Measurements from ENCODE around the gene SLC8B1.
A peak's percentile ranks its signal among the peaks of the same experiment; 100 is the strongest.

SLC8B1 gene

GRCh38 chr12:113365639-113366395 lies 30.9 kb upstream of the SLC8B1 start:
- Histone ChIP-seq H3K36me3 (ENCODE audit: control insufficient read depth in 4 of 4, insufficient read depth in 4 of 4, low read length in 3 of 4) (no peaks in the 10 kb centered on the region), H3K27ac (ENCODE audit: insufficient read depth in 1 of 2, low read depth in 1 of 2, low read length in 2 of 2, poor library complexity in 1 of 2, severe bottlenecking in 2 of 2) (no peak overlapping the region), H3K4me3 (ENCODE audit: control insufficient read depth in 1 of 7, extremely low read depth in 1 of 7, insufficient read depth in 4 of 7, low read depth in 2 of 7, low read length in 6 of 7) (no peak overlapping the region), H3K9me3 (ENCODE audit: control extremely low read depth in 1 of 5, control insufficient read depth in 4 of 5, insufficient read depth in 2 of 5, low read depth in 1 of 5, low read length in 4 of 5) (no peaks in the 10 kb centered on the region), H3K27me3 (replicated peaks in 2 of 5; ENCODE audit: control insufficient read depth in 4 of 5, insufficient read depth in 5 of 5, low read length in 4 of 5) (no peaks in the 10 kb centered on the region), H3K4me1 (ENCODE audit: control extremely low read depth in 1 of 4, control insufficient read depth in 4 of 4, insufficient read depth in 4 of 4, low read length in 3 of 4) (no peaks in the 10 kb centered on the region)
- POLR2A ChIA-PET = no interaction called here
- DNase-seq = no peak
- CTCF ChIA-PET = interaction anchor here (0.6 kb wide), 1 partner anchor 296 kb away, joined by 3 read pairs; no protein-coding TSS in a partner anchor
- WGBS (ENCODE audit: insufficient coverage) = 93% methylated on average over 4 of the region's 7 CpGs

- Histone ChIP-seq H3K27ac (ENCODE audit: insufficient read depth in 1 of 2, low read depth in 1 of 2, low read length in 2 of 2, poor library complexity in 1 of 2, severe bottlenecking in 2 of 2) (no peak overlapping the region), H3K27me3 (replicated peaks in 2 of 5; ENCODE audit: control insufficient read depth in 4 of 5, insufficient read depth in 5 of 5, low read length in 4 of 5) (no peaks in the 10 kb centered on the region), H3K36me3 (ENCODE audit: control insufficient read depth in 4 of 4, insufficient read depth in 4 of 4, low read length in 3 of 4) (no peaks in the 10 kb centered on the region), H3K4me3 (ENCODE audit: control insufficient read depth in 1 of 7, extremely low read depth in 1 of 7, insufficient read depth in 4 of 7, low read depth in 2 of 7, low read length in 6 of 7) (no peak overlapping the region), H3K9me3 (ENCODE audit: control extremely low read depth in 1 of 5, control insufficient read depth in 4 of 5, insufficient read depth in 2 of 5, low read depth in 1 of 5, low read length in 4 of 5) (no peaks in the 10 kb centered on the region), H3K4me1 (ENCODE audit: control extremely low read depth in 1 of 4, control insufficient read depth in 4 of 4, insufficient read depth in 4 of 4, low read length in 3 of 4) (peaks cover 0 to 2% (median under 1%) of the 10 kb centered on the region in 4 experiments)
- POLR2A ChIA-PET = no interaction called here
- WGBS (ENCODE audit: insufficient coverage) = 100% methylated on average over 4 of the region's 5 CpGs
- DNase-seq = no peak
- CTCF ChIA-PET = no interaction called here
These were observed 29.8 kb upstream of the SLC8B1 start for GRCh38 chr12:113364698-113365097.

- Histone ChIP-seq H3K27me3 (replicated peaks in 2 of 5; ENCODE audit: control insufficient read depth in 4 of 5, insufficient read depth in 5 of 5, low read length in 4 of 5) (no peaks in the 10 kb centered on the region), H3K4me1 (ENCODE audit: control extremely low read depth in 1 of 4, control insufficient read depth in 4 of 4, insufficient read depth in 4 of 4, low read length in 3 of 4) (peaks cover 0 to 16% (median 12%) of the 10 kb centered on the region in 4 experiments), H3K36me3 (ENCODE audit: control insufficient read depth in 4 of 4, insufficient read depth in 4 of 4, low read length in 3 of 4) (no peaks in the 10 kb centered on the region), H3K4me3 (ENCODE audit: control insufficient read depth in 1 of 7, extremely low read depth in 1 of 7, insufficient read depth in 4 of 7, low read depth in 2 of 7, low read length in 6 of 7) (no peak overlapping the region), H3K9me3 (ENCODE audit: control extremely low read depth in 1 of 5, control insufficient read depth in 4 of 5, insufficient read depth in 2 of 5, low read depth in 1 of 5, low read length in 4 of 5) (no peaks in the 10 kb centered on the region), H3K27ac (ENCODE audit: insufficient read depth in 1 of 2, low read depth in 1 of 2, low read length in 2 of 2, poor library complexity in 1 of 2, severe bottlenecking in 2 of 2) (no peak overlapping the region)
- DNase-seq = no peak
- ChIA-PET POLR2A (no interaction called here), CTCF (no interaction called here)
- whole genome bisulfite sequencing (ENCODE audit: insufficient coverage) = 92% methylated on average over 7 of the region's 12 CpGs
These were observed 26.9 kb upstream of the SLC8B1 start for GRCh38 chr12:113361574-113362370.

GRCh38 chr12:113359939-113360748 lies 25.2 kb upstream of the SLC8B1 start:
- Histone ChIP-seq H3K4me1 (ENCODE audit: control extremely low read depth in 1 of 4, control insufficient read depth in 4 of 4, insufficient read depth in 4 of 4, low read length in 3 of 4) (peaks cover 0 to 16% (median 12%) of the 10 kb centered on the region in 4 experiments), H3K36me3 (ENCODE audit: control insufficient read depth in 4 of 4, insufficient read depth in 4 of 4, low read length in 3 of 4) (no peaks in the 10 kb centered on the region), H3K27me3 (replicated peaks in 2 of 5; ENCODE audit: control insufficient read depth in 4 of 5, insufficient read depth in 5 of 5, low read length in 4 of 5) (no peaks in the 10 kb centered on the region), H3K27ac (ENCODE audit: insufficient read depth in 1 of 2, low read depth in 1 of 2, low read length in 2 of 2, poor library complexity in 1 of 2, severe bottlenecking in 2 of 2) (no peak overlapping the region), H3K4me3 (ENCODE audit: control insufficient read depth in 1 of 7, extremely low read depth in 1 of 7, insufficient read depth in 4 of 7, low read depth in 2 of 7, low read length in 6 of 7) (no peak overlapping the region), H3K9me3 (ENCODE audit: control extremely low read depth in 1 of 5, control insufficient read depth in 4 of 5, insufficient read depth in 2 of 5, low read depth in 1 of 5, low read length in 4 of 5) (no peaks in the 10 kb centered on the region)
- DNase-seq = peak in 2 of 3 donors; percentile 42 to 49
- POLR2A ChIA-PET = no interaction called here
- WGBS (ENCODE audit: insufficient coverage) = 62% methylated on average over 8 of the region's 9 CpGs
- CTCF ChIA-PET = no interaction called here

GRCh38 chr12:113359133-113359938 lies 24.4 kb upstream of the SLC8B1 start:
- H3K4me3 ChIP-seq (ENCODE audit: control insufficient read depth in 1 of 7, extremely low read depth in 1 of 7, insufficient read depth in 4 of 7, low read depth in 2 of 7, low read length in 6 of 7) = peak overlapping the region; percentile 38 to 81 (median 75)
- ChIA-PET CTCF (interaction anchor here (0.6 kb wide), 1 partner anchor 10 kb away, joined by 3 read pairs; no protein-coding TSS in a partner anchor), POLR2A (interaction anchor here (0.5 to 1.0 kb wide), 2 partner anchors 25 to 176 kb away, joined by 3 to 5 read pairs; no protein-coding TSS in a partner anchor)
- H3K36me3 ChIP-seq (ENCODE audit: control insufficient read depth in 4 of 4, insufficient read depth in 4 of 4, low read length in 3 of 4) = no peaks in the 10 kb centered on the region
- WGBS (ENCODE audit: insufficient coverage) = 55% methylated on average over 7 of the region's 11 CpGs
- H3K4me1 ChIP-seq (ENCODE audit: control extremely low read depth in 1 of 4, control insufficient read depth in 4 of 4, insufficient read depth in 4 of 4, low read length in 3 of 4) = peaks cover 0 to 16% (median 12%) of the 10 kb centered on the region in 4 experiments
- H3K9me3 ChIP-seq (ENCODE audit: control extremely low read depth in 1 of 5, control insufficient read depth in 4 of 5, insufficient read depth in 2 of 5, low read depth in 1 of 5, low read length in 4 of 5) = no peaks in the 10 kb centered on the region
- no peak overlapping the region for H3K27ac ChIP-seq (ENCODE audit: insufficient read depth in 1 of 2, low read depth in 1 of 2, low read length in 2 of 2, poor library complexity in 1 of 2, severe bottlenecking in 2 of 2)
- no peak for DNase-seq
- H3K27me3 ChIP-seq (replicated peaks in 2 of 5; ENCODE audit: control insufficient read depth in 4 of 5, insufficient read depth in 5 of 5, low read length in 4 of 5) = no peaks in the 10 kb centered on the region

GRCh38 chr12:113358381-113359132 lies 23.6 kb upstream of the SLC8B1 start, which contains the start of gene PLBD2:
TSS of gene PLBD2 (plus strand) at chr12:113358587. CDS start at chr12:113358601, 14 bp downstream.
- POLR2A ChIA-PET = interaction anchor here (0.5 to 1.0 kb wide), 4 partner anchors 25 to 574 kb away, joined by 3 to 5 read pairs (median 4); no protein-coding TSS in a partner anchor
- Histone ChIP-seq H3K27me3 (replicated peaks in 2 of 5; ENCODE audit: control insufficient read depth in 4 of 5, insufficient read depth in 5 of 5, low read length in 4 of 5) (no peaks in the 10 kb centered on the region), H3K4me1 (ENCODE audit: control extremely low read depth in 1 of 4, control insufficient read depth in 4 of 4, insufficient read depth in 4 of 4, low read length in 3 of 4) (peaks cover 0 to 16% (median 12%) of the 10 kb centered on the region in 4 experiments), H3K9me3 (ENCODE audit: control extremely low read depth in 1 of 5, control insufficient read depth in 4 of 5, insufficient read depth in 2 of 5, low read depth in 1 of 5, low read length in 4 of 5) (no peaks in the 10 kb centered on the region), H3K36me3 (ENCODE audit: control insufficient read depth in 4 of 4, insufficient read depth in 4 of 4, low read length in 3 of 4) (no peaks in the 10 kb centered on the region), H3K27ac (ENCODE audit: insufficient read depth in 1 of 2, low read depth in 1 of 2, low read length in 2 of 2, poor library complexity in 1 of 2, severe bottlenecking in 2 of 2) (peak within 1 kb of the TSS in 1 of 2 experiments; percentile 58), H3K4me3 (ENCODE audit: control insufficient read depth in 1 of 7, extremely low read depth in 1 of 7, insufficient read depth in 4 of 7, low read depth in 2 of 7, low read length in 6 of 7) (peak within 1 kb of the TSS; percentile 38 to 81 (median 75))
- WGBS (ENCODE audit: insufficient coverage) = 1% methylated on average over 52 of the region's 67 CpGs
- DNase-seq = peak; percentile 95 to 98 (median 98)
- CTCF ChIA-PET = interaction anchor here (0.6 kb wide), 1 partner anchor 9 kb away, joined by 3 read pairs; no protein-coding TSS in a partner anchor
